Stomach (tissue), 9 donors: ENCODE measurements around the gene ZC3HAV1. TPM values are rescaled to one million over a fixed set of nuclear protein-coding genes. Genes with fewer than 3 reads are reported as not detected.
A peak's percentile ranks its signal among the peaks of the same experiment; 100 is the strongest.
"Not testable (repeated sequence)": the region's sequence is repeated elsewhere in the genome, so short reads cannot be mapped to it uniquely, and the experiment has no call there.

ENCODE experiments used
- DNase-seq, 2 donors: peaks; one replicate each; pipeline versions ENCODE4 v3.0.0 to v3.0.0-alpha.2; 2013 to 2019
- H3K27ac ChIP-seq, 5 donors: fragments of 200-600 bp in 4 of 5; sonication (generic) in 4 of 5; one replicate each; pipeline ENCODE4 v1.5.1; 2013 to 2019; ENCODE audit warnings: mild to moderate bottlenecking in 1 of 5, moderate library complexity in 1 of 5
- H3K27me3 ChIP-seq, 3 donors: fragments of 200-600 bp; sonication (generic); one replicate each; pipeline ENCODE4 v1.5.1; 2017 to 2019; ENCODE audit warnings: mixed run types in 1 of 3
- H3K36me3 ChIP-seq, 4 donors: fragments of 200-600 bp; sonication (generic); 1 replicate in 3 of 4; 2 replicates in 1 of 4; pipeline ENCODE4 v1.5.1; 2016 to 2019
- H3K4me1 ChIP-seq, 4 donors: fragments of 200-600 bp; sonication (generic); one replicate each; pipeline ENCODE4 v1.5.1; 2016 to 2019
- H3K4me3 ChIP-seq, 4 donors: fragments of 200-600 bp; sonication (generic) in 3 of 4; one replicate each; pipeline ENCODE4 v1.5.1; 2016 to 2019; ENCODE audit warnings: mild to moderate bottlenecking in 1 of 4
- H3K9me3 ChIP-seq, 4 donors: fragments of 200-600 bp; sonication (generic); one replicate each; pipeline ENCODE4 v1.5.1; 2016 to 2019
- EP300 ChIP-seq: sonication (generic); formaldehyde crosslinking; IDR thresholded peaks from one replicate; pipeline ENCODE4 v1.6.1; 2017; ENCODE audit warnings: antibody characterized with exemption
- POLR2A ChIP-seq, 4 donors: fragments of 450-650 bp; IDR thresholded peaks; one replicate each; pipeline ENCODE4 v1.6.1; 2016; ENCODE audit warnings: antibody characterized with exemption in 4 of 4, control low read depth in 2 of 4, mild to moderate bottlenecking in 1 of 4, moderate library complexity in 1 of 4
- POLR2AphosphoS5 ChIP-seq, 3 donors: sonication (generic); formaldehyde crosslinking; IDR thresholded peaks; one replicate each; pipeline ENCODE4 v1.6.1; 2016; ENCODE audit warnings: antibody characterized with exemption in 3 of 3
- WGBS, 5 donors: extraction: QIAGEN DNeasy Blood & Tissue Kit in 3 of 5; methylation state at CpG; one replicate each; pipeline versions ENCODE4 v1.1.5 to v1.1.7; 2013 to 2018; 5-methylcytosine and 5-hydroxymethylcytosine counted together
- intact Hi-C: fragments of 100-400 bp; cut with DNase I; formaldehyde crosslinking; loops from one replicate; pipeline ENCODE4 v1.15.1; 2023; ENCODE audit warnings: low total_unique reads
- polyA plus RNA-seq, 3 donors: library from polyadenylated mRNA; stranded (reverse); fragments of 200-250 nt; gene quantifications; one replicate each; pipeline ENCODE4 v1.2.3, GENCODE V29; 2013
- total RNA-seq, 5 donors: library from RNA; depleted of rRNA; stranded (reverse); fragments of >200 nt; gene quantifications; one replicate each; pipeline versions ENCODE4 v1.1.0 to v1.2.3, GENCODE V29; 2014 to 2016
- TF ChIP-seq, protein P1 (sequence below), 7 experiments: fragments of 450-650 bp in 4 of 7; fragments of 200-600 bp in 3 of 7; sonication (generic) in 3 of 7; IDR thresholded peaks; one replicate each; pipeline ENCODE4 v1.5.1; 2016 to 2019; ENCODE audit warnings: antibody characterized with exemption in 7 of 7, control low read depth in 2 of 7, mild to moderate bottlenecking in 1 of 7
- donor health status: healthy with polysubstance abuse.
- donor health status: Bipolar disorder and iron deficiency.
- donor health status: healthy.

ZC3HAV1 gene
- total and polyA plus RNA-seq, 8 donors, result 5.5 to 34.3 (median 12.9) TPM

DNA sequence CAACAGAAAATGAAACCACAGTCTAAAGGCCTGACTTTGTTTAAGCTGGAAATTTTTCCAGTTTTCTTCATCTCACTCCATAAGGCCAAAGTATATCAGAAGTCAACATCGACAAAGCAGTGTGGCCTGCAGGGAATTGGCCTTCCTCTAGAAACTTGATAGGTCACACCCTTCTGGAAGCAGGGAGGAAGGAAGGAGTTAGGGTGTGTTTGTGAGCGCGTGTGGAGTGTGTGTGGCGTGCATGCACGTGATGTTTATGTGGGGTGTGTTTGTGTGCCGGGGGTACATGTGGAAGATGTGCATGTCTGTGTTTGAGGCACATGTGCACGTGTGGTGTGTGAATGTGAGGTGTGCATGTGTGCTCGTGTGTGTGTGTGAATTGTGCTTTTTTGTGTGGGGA lies 28.6 kb downstream of the ZC3HAV1 start:
- intact Hi-C loops, result no loop called here
- peak overlapping the region in 1 of 5 donors; percentile 20 for H3K27ac ChIP-seq
- peaks cover 43 to 100% (median 99%) of the 10 kb centered on the region in 4 donors for H3K36me3 ChIP-seq
- no peak overlapping the region for H3K4me3 ChIP-seq
- peak in 1 of 2 donors; percentile 20 for DNase-seq
- TF ChIP-seq EP300, result no peak
- peak in 1 of 3 donors; percentile 5 for TF ChIP-seq POLR2AphosphoS5 (IDR thresholded peaks at IDR 0.05)
- TF ChIP-seq POLR2A (IDR thresholded peaks at IDR 0.05), result no peak
- TF ChIP-seq, protein P1, sequence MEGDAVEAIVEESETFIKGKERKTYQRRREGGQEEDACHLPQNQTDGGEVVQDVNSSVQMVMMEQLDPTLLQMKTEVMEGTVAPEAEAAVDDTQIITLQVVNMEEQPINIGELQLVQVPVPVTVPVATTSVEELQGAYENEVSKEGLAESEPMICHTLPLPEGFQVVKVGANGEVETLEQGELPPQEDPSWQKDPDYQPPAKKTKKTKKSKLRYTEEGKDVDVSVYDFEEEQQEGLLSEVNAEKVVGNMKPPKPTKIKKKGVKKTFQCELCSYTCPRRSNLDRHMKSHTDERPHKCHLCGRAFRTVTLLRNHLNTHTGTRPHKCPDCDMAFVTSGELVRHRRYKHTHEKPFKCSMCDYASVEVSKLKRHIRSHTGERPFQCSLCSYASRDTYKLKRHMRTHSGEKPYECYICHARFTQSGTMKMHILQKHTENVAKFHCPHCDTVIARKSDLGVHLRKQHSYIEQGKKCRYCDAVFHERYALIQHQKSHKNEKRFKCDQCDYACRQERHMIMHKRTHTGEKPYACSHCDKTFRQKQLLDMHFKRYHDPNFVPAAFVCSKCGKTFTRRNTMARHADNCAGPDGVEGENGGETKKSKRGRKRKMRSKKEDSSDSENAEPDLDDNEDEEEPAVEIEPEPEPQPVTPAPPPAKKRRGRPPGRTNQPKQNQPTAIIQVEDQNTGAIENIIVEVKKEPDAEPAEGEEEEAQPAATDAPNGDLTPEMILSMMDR (IDR thresholded peaks at IDR 0.05), result no peak
- H3K4me1 ChIP-seq, result peaks cover 0 to 22% (median 9%) of the 10 kb centered on the region in 4 donors
- H3K27me3 ChIP-seq, result no peaks in the 10 kb centered on the region
- no peaks in the 10 kb centered on the region for H3K9me3 ChIP-seq
- 25 to 45% (median 32%) methylated on average over 8 of the region's 8 CpGs for WGBS, 5 donors

DNA sequence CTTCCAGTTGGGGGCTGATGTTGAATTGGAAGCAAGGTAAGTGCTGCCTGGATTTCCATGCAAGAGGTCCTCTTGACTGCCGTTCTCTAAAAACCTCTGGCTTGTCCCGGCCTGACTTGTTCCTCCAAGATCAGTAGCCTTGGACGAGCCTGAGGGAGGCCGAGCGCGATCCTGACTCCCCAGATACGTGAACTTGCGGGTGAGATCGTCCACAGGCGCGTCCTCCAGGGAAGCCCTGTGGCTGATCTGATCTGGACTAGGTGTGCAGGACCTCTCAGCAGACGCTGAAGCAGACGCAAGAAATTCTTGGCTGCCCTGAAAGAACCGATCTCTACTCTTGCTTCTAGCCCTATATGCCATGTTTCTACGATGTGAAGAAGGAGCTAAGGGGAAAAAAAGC lies 29.7 kb downstream of the ZC3HAV1 start:
- Histone ChIP-seq H3K27ac (no peak overlapping the region), H3K4me1 (peaks cover 0 to 28% (median 10%) of the 10 kb centered on the region in 4 donors), H3K9me3 (no peaks in the 10 kb centered on the region), H3K4me3 (no peak overlapping the region), H3K27me3 (no peaks in the 10 kb centered on the region), H3K36me3 (peaks cover 43 to 97% (median 97%) of the 10 kb centered on the region in 4 donors)
- 96 to 97% (median 97%) methylated on average over 15 of the region's 15 CpGs for WGBS, 5 donors
- no peak for DNase-seq
- TF ChIP-seq POLR2A (IDR thresholded peaks at IDR 0.05), result no peak
- TF ChIP-seq POLR2AphosphoS5 (IDR thresholded peaks at IDR 0.05), result no peak
- no peak for TF ChIP-seq EP300
- TF ChIP-seq, protein P1 (IDR thresholded peaks at IDR 0.05), result no peak
- intact Hi-C loops, result no loop called here

DNA sequence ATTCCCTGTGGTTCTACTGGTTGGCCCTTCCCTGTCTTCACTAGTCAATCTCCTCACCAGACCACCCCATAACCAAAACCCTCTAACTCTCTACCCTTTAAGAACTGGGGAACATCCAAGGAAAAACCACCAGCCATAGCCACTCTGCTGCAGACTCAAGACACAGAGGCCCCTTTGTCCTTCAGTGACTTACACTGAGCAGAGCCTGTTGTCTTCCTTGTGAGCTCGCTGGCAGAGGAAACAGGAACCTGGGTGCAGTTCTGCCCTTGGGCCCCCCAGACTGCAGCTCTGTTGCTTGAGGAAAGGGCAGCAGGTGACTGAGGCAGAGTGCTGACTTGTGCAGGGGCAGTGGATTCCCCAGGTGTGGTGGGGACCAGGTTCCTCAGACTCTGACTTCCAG lies 30.6 kb downstream of the ZC3HAV1 start:
- H3K27me3 ChIP-seq, result no peaks in the 10 kb centered on the region
- TF ChIP-seq, protein P1 (IDR thresholded peaks at IDR 0.05), result no peak
- peak in 1 of 2 donors; percentile 26 for DNase-seq
- H3K9me3 ChIP-seq, result no peaks in the 10 kb centered on the region
- no peak overlapping the region for H3K4me3 ChIP-seq
- WGBS, 5 donors, result 74 to 100% (median 79%) methylated on average over 1 of the region's 1 CpG
- intact Hi-C loops, result no loop called here
- peaks cover 0 to 30% (median 11%) of the 10 kb centered on the region in 4 donors for H3K4me1 ChIP-seq
- no peak overlapping the region for H3K27ac ChIP-seq
- peaks cover 42 to 93% (median 89%) of the 10 kb centered on the region in 4 donors for H3K36me3 ChIP-seq

DNA sequence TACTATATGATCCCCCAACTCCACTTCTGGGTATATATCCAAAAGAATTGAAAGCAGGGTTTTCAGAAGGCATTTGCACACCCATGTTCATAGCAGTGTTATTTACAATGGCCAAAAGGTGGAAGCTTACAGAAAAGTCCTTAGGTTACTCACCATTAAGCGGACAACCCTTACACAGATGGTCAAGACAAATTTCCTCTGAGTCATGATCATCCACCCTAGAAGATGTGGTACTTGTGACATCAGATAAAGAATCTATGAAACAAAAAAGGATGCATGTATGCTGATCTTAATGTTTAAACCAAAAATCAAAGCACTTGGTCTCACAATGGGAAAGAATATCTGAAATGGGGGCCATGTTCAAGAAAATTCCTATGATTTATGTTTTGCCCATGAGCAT lies 31.1 kb downstream of the ZC3HAV1 start:
- 79 to 96% (median 89%) methylated on average over 1 of the region's 1 CpG for WGBS, 5 donors
- Histone ChIP-seq H3K36me3 (peaks cover 46 to 93% (median 89%) of the 10 kb centered on the region in 4 donors), H3K27ac (no peak overlapping the region), H3K4me3 (no peak overlapping the region), H3K9me3 (no peaks in the 10 kb centered on the region), H3K4me1 (peaks cover 0 to 30% (median 11%) of the 10 kb centered on the region in 4 donors), H3K27me3 (no peaks in the 10 kb centered on the region)
- TF ChIP-seq POLR2AphosphoS5 (IDR thresholded peaks at IDR 0.05), result no peak
- TF ChIP-seq POLR2A (IDR thresholded peaks at IDR 0.05), result no peak
- TF ChIP-seq, protein P1 (IDR thresholded peaks at IDR 0.05), result no peak
- no peak for TF ChIP-seq EP300
- no peak for DNase-seq
- intact Hi-C loops, result no loop called here

DNA sequence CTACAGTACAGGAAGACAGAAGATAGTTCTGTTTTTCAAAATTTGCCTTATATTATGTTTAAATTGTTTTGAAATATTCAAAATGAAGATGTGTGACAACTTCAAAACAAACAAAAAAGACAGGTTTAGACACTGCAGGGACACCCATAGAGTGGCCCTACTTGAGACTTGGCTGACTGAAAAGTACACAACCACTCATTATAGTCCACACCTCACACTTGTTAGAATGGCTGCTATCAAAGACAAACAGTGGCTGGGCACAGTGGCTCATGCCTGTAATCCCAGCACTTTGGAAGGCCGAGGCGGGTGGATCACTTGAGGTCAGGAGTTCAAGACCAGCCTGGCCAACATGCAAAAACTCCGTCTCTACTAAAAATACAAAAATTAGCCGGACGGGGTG lies 31.8 kb downstream of the ZC3HAV1 start:
- H3K27me3 ChIP-seq, DNase-seq, H3K27ac ChIP-seq, intact Hi-C loops, H3K4me3 ChIP-seq, H3K9me3 ChIP-seq: not testable (repeated sequence)
- H3K4me1 ChIP-seq, result peaks cover 0 to 30% (median 11%) of the 10 kb centered on the region in 4 donors
- peaks cover 53 to 93% (median 89%) of the 10 kb centered on the region in 4 donors for H3K36me3 ChIP-seq
- WGBS, 5 donors, result 43 to 79% (median 54%) methylated on average over 5 of the region's 5 CpGs
